Psoas muscle (tissue), 8 donors: Measurements from ENCODE around the gene GLB1L3. TPM values are rescaled to one million over a fixed set of nuclear protein-coding genes. Genes with fewer than 3 reads are reported as not detected.

ENCODE experiments used
- ATAC-seq, 4 donors: fragments of 200-7000 bp; cut with Tn5 transposase; one replicate each; pipeline ENCODE4 v1.9.1; 2020; ENCODE audit warnings: moderate library complexity in 3 of 4, mild to moderate bottlenecking in 2 of 4
- DNase-seq, 2 donors: peaks; one replicate each; pipeline ENCODE4 v3.0.0-alpha.2; 2020
- H3K27ac ChIP-seq: fragments of 200-600 bp; one replicate; pipeline ENCODE4 v1.8.0; 2022
- H3K27me3 ChIP-seq, 3 donors: fragments of 200-600 bp in 1 of 3; one replicate each; pipeline versions ENCODE4 v1.6.1 to v1.8.0; 2013 to 2022; ENCODE audit warnings: low read length in 2 of 3, mild to moderate bottlenecking in 2 of 3, moderate library complexity in 1 of 3; ENCODE audit not compliant: insufficient read depth in 3 of 3
- H3K36me3 ChIP-seq, 2 donors: fragments of 200-600 bp in 1 of 2; one replicate each; pipeline versions ENCODE4 v1.6.1 to v1.8.0; 2013 to 2022; ENCODE audit warnings: low read depth in 1 of 2, mild to moderate bottlenecking in 1 of 2, moderate library complexity in 1 of 2; ENCODE audit not compliant: insufficient read depth in 1 of 2
- H3K4me1 ChIP-seq: fragments of 200-600 bp; one replicate; pipeline ENCODE4 v1.8.0; 2022
- H3K4me3 ChIP-seq: fragments of 200-600 bp; one replicate; pipeline ENCODE4 v1.8.0; 2022; ENCODE audit warnings: mild to moderate bottlenecking
- H3K9me3 ChIP-seq: fragments of 200-600 bp; one replicate; pipeline ENCODE4 v1.8.0; 2022
- CTCF ChIP-seq: fragments of 200-600 bp; IDR thresholded peaks from one replicate; pipeline ENCODE4 v1.8.0; 2022; ENCODE audit warnings: antibody characterized with exemption
- WGBS, 3 donors: extraction: QIAGEN DNeasy Blood & Tissue Kit; methylation state at CpG; one replicate each; pipeline versions ENCODE4 v1.1.6 to v1.1.7; 2013; 5-methylcytosine and 5-hydroxymethylcytosine counted together
- intact Hi-C, 2 donors: fragments of 100-400 bp; cut with DNase I; formaldehyde crosslinking; loops; one replicate each; pipeline versions ENCODE4 v1.11.0 to v1.14.2; 2022
- polyA plus RNA-seq, 3 donors: library from polyadenylated mRNA; stranded (reverse); fragments of 200-250 nt; gene quantifications; one replicate each; pipeline ENCODE4 v1.2.3, GENCODE V29; 2013
- total RNA-seq, 4 donors: library from RNA; stranded (reverse); fragmentation: NEBNext Ultra II Directional in 2 of 4; extraction: Animal tissue kit (Norgen Biotek cat#: 25700) in 2 of 4; gene quantifications; one replicate each; pipeline versions ENCODE4 v1.2.1 to v1.2.4, GENCODE V29; 2021 to 2023
- donor health status: healthy with polysubstance abuse.
- donor health status: DM: no; HTN: no; CAD: no; lungs with moderate emphysema.
- donor health status: Bipolar disorder and iron deficiency.
- donor health status: healthy.
- donor health status: DM: yes; HTN: yes; CAD: no.
- donor health status: DM: no; HTN: no; CAD: no.
- donor health status: DM: no; HTN: no; CAD: no.
- donor health status: DM: yes; HTN: yes; CAD: no.

GLB1L3 gene
- total and polyA plus RNA-seq, 7 donors = not detected

- WGBS, 3 donors = 11 to 24% (median 17%) methylated on average over 12 of the region's 12 CpGs
- no peaks in the 10 kb centered on the region for H3K36me3 ChIP-seq
- no peak for DNase-seq
- H3K9me3 ChIP-seq = no peaks in the 10 kb centered on the region
- TF ChIP-seq CTCF = no peak
- H3K4me3 ChIP-seq = no peak overlapping the region
- no peak overlapping the region for H3K27ac ChIP-seq
- no peak for ATAC-seq
- no peaks in the 10 kb centered on the region for H3K4me1 ChIP-seq
- intact Hi-C loops = no loop called here
- H3K27me3 ChIP-seq = peaks cover 0 to 4% (median 0%) of the 10 kb centered on the region in 3 donors
Measured at GRCh38 chr11:134289789-134290188, 13.6 kb downstream of the GLB1L3 start.

- H3K4me3 ChIP-seq = no peak overlapping the region
- ATAC-seq = no peak
- no peak for DNase-seq
- H3K36me3 ChIP-seq = no peaks in the 10 kb centered on the region
- H3K9me3 ChIP-seq = no peaks in the 10 kb centered on the region
- TF ChIP-seq CTCF = no peak
- H3K27me3 ChIP-seq = peaks cover 0 to 4% (median 0%) of the 10 kb centered on the region in 3 donors
- WGBS, 3 donors = 82 to 87% (median 85%) methylated on average over 7 of the region's 7 CpGs
- H3K27ac ChIP-seq = no peak overlapping the region
- intact Hi-C loops = no loop called here
- H3K4me1 ChIP-seq = no peaks in the 10 kb centered on the region
Measured at GRCh38 chr11:134290646-134291045, 14.5 kb downstream of the GLB1L3 start.

- intact Hi-C loops = no loop called here
- Histone ChIP-seq H3K27ac (no peak overlapping the region), H3K4me3 (no peak overlapping the region), H3K9me3 (no peaks in the 10 kb centered on the region), H3K36me3 (no peaks in the 10 kb centered on the region), H3K27me3 (peaks cover 0 to 4% (median 0%) of the 10 kb centered on the region in 3 donors), H3K4me1 (no peaks in the 10 kb centered on the region)
- no peak for DNase-seq
- 75 to 96% (median 90%) methylated on average over 6 of the region's 6 CpGs for WGBS, 3 donors
- no peak for ATAC-seq
- TF ChIP-seq CTCF = no peak
Measured at GRCh38 chr11:134291196-134291595, 15.0 kb downstream of the GLB1L3 start.

GRCh38 chr11:134292661-134293060, 16.5 kb downstream of the GLB1L3 start:
- no peak for ATAC-seq
- no peak for DNase-seq
- Histone ChIP-seq H3K9me3 (no peaks in the 10 kb centered on the region), H3K4me1 (no peaks in the 10 kb centered on the region), H3K4me3 (no peak overlapping the region), H3K36me3 (no peaks in the 10 kb centered on the region), H3K27ac (no peak overlapping the region), H3K27me3 (peaks cover 0 to 4% (median 0%) of the 10 kb centered on the region in 3 donors)
- intact Hi-C loops = no loop called here
- TF ChIP-seq CTCF = no peak
- 69 to 89% (median 80%) methylated on average over 15 of the region's 15 CpGs for WGBS, 3 donors
